ENCODE data around the gene CDH23. TPM values are rescaled to one million over a fixed set of nuclear protein-coding genes. Genes with fewer than 3 reads are reported as not detected.

The CDH23 gene
- total RNA-seq, 2 experiments from 2014 or later, result 4.0 to 4.5 TPM

- ChIA-PET POLR2A (no interaction called here), CTCF (interaction anchor here (0.6 to 1.5 kb wide), 3 partner anchors 9 to 1712 kb away, joined by 3 to 5 read pairs (median 5); no protein-coding TSS in a partner anchor)
- no peak for DNase-seq
- no peak overlapping the region for H3K4me3 Mint-ChIP-seq
- H3K9me3 Mint-ChIP-seq, result no peaks in the 10 kb centered on the region
- H3K27me3 Mint-ChIP-seq, result no peaks in the 10 kb centered on the region
- no peaks in the 10 kb centered on the region for H3K4me1 Mint-ChIP-seq
- no peaks in the 10 kb centered on the region for H3K36me3 Mint-ChIP-seq (ENCODE audit: low read depth)
- H3K27ac Mint-ChIP-seq, result no peak overlapping the region
Observed at GRCh38 chr10:71444284-71445054, 47.7 kb downstream of the CDH23 start.

- Mint-ChIP-seq H3K4me3 (no peak overlapping the region), H3K27ac (no peak overlapping the region), H3K9me3 (no peaks in the 10 kb centered on the region), H3K36me3 (ENCODE audit: low read depth) (no peaks in the 10 kb centered on the region), H3K4me1 (no peaks in the 10 kb centered on the region), H3K27me3 (no peaks in the 10 kb centered on the region)
- ChIA-PET CTCF (no interaction called here), POLR2A (no interaction called here)
- DNase-seq, result no peak
Observed at GRCh38 chr10:71447676-71448075, 51.0 kb downstream of the CDH23 start.

GRCh38 chr10:71448146-71448545 lies 51.4 kb downstream of the CDH23 start:
- no peaks in the 10 kb centered on the region for H3K4me1 Mint-ChIP-seq
- DNase-seq, result no peak
- H3K27ac Mint-ChIP-seq, result no peak overlapping the region
- no peaks in the 10 kb centered on the region for H3K27me3 Mint-ChIP-seq
- ChIA-PET POLR2A (no interaction called here), CTCF (no interaction called here)
- H3K36me3 Mint-ChIP-seq (ENCODE audit: low read depth), result no peaks in the 10 kb centered on the region
- no peaks in the 10 kb centered on the region for H3K9me3 Mint-ChIP-seq
- H3K4me3 Mint-ChIP-seq, result no peak overlapping the region

GRCh38 chr10:71449026-71449425 lies 52.3 kb downstream of the CDH23 start:
- POLR2A ChIA-PET, result no interaction called here
- H3K4me1 Mint-ChIP-seq, result no peaks in the 10 kb centered on the region
- H3K4me3 Mint-ChIP-seq, result no peak overlapping the region
- H3K27me3 Mint-ChIP-seq, result no peaks in the 10 kb centered on the region
- CTCF ChIA-PET, result no interaction called here
- no peaks in the 10 kb centered on the region for H3K36me3 Mint-ChIP-seq (ENCODE audit: low read depth)
- H3K9me3 Mint-ChIP-seq, result no peaks in the 10 kb centered on the region
- no peak for DNase-seq
- no peak overlapping the region for H3K27ac Mint-ChIP-seq

GRCh38 chr10:71451754-71452153 lies 55.0 kb downstream of the CDH23 start:
- no peak overlapping the region for H3K4me3 Mint-ChIP-seq
- H3K36me3 Mint-ChIP-seq (ENCODE audit: low read depth), result no peaks in the 10 kb centered on the region
- POLR2A ChIA-PET, result no interaction called here
- CTCF ChIA-PET, result no interaction called here
- H3K4me1 Mint-ChIP-seq, result no peaks in the 10 kb centered on the region
- no peak for DNase-seq
- no peak overlapping the region for H3K27ac Mint-ChIP-seq
- no peaks in the 10 kb centered on the region for H3K9me3 Mint-ChIP-seq
- no peaks in the 10 kb centered on the region for H3K27me3 Mint-ChIP-seq

GRCh38 chr10:71453186-71453585 lies 56.5 kb downstream of the CDH23 start:
- Mint-ChIP-seq H3K36me3 (ENCODE audit: low read depth) (no peaks in the 10 kb centered on the region), H3K9me3 (no peaks in the 10 kb centered on the region), H3K4me3 (no peak overlapping the region), H3K27me3 (no peaks in the 10 kb centered on the region), H3K4me1 (no peaks in the 10 kb centered on the region), H3K27ac (no peak overlapping the region)
- no peak for DNase-seq
- POLR2A ChIA-PET, result no interaction called here
- CTCF ChIA-PET, result no interaction called here

- POLR2A ChIA-PET, result no interaction called here
- no peaks in the 10 kb centered on the region for H3K27me3 Mint-ChIP-seq
- no peaks in the 10 kb centered on the region for H3K4me1 Mint-ChIP-seq
- no peak for DNase-seq
- H3K36me3 Mint-ChIP-seq (ENCODE audit: low read depth), result no peaks in the 10 kb centered on the region
- no peak overlapping the region for H3K27ac Mint-ChIP-seq
- CTCF ChIA-PET, result no interaction called here
- no peaks in the 10 kb centered on the region for H3K9me3 Mint-ChIP-seq
- no peak overlapping the region for H3K4me3 Mint-ChIP-seq
Observed at GRCh38 chr10:71454347-71454746, 57.6 kb downstream of the CDH23 start.

GRCh38 chr10:71455035-71455434 lies 58.3 kb downstream of the CDH23 start:
- no peak for DNase-seq
- ChIA-PET POLR2A (no interaction called here), CTCF (interaction anchor here (0.6 kb wide), 1 partner anchor 48 kb away, joined by 4 read pairs; no protein-coding TSS in a partner anchor)
- no peaks in the 10 kb centered on the region for H3K27me3 Mint-ChIP-seq
- H3K36me3 Mint-ChIP-seq (ENCODE audit: low read depth), result no peaks in the 10 kb centered on the region
- H3K27ac Mint-ChIP-seq, result no peak overlapping the region
- no peak overlapping the region for H3K4me3 Mint-ChIP-seq
- H3K4me1 Mint-ChIP-seq, result no peaks in the 10 kb centered on the region
- no peaks in the 10 kb centered on the region for H3K9me3 Mint-ChIP-seq

GRCh38 chr10:71456631-71457030 lies 59.9 kb downstream of the CDH23 start:
- H3K27ac Mint-ChIP-seq, result no peak overlapping the region
- ChIA-PET CTCF (interaction anchor here (0.7 to 1.2 kb wide), 2 partner anchors 45 to 113 kb away, joined by 3 read pairs; no protein-coding TSS in a partner anchor), POLR2A (no interaction called here)
- no peaks in the 10 kb centered on the region for H3K9me3 Mint-ChIP-seq
- H3K36me3 Mint-ChIP-seq (ENCODE audit: low read depth), result no peaks in the 10 kb centered on the region
- H3K27me3 Mint-ChIP-seq, result no peaks in the 10 kb centered on the region
- no peak overlapping the region for H3K4me3 Mint-ChIP-seq
- H3K4me1 Mint-ChIP-seq, result no peaks in the 10 kb centered on the region
- no peak for DNase-seq

GRCh38 chr10:71457908-71458307 lies 61.2 kb downstream of the CDH23 start:
- POLR2A ChIA-PET, result no interaction called here
- CTCF ChIA-PET, result interaction anchor here (1.2 kb wide), 1 partner anchor 44 kb away, joined by 3 read pairs; no protein-coding TSS in a partner anchor
- Mint-ChIP-seq H3K4me3 (no peak overlapping the region), H3K27me3 (no peaks in the 10 kb centered on the region), H3K27ac (no peak overlapping the region), H3K36me3 (ENCODE audit: low read depth) (no peaks in the 10 kb centered on the region), H3K4me1 (no peaks in the 10 kb centered on the region), H3K9me3 (no peaks in the 10 kb centered on the region)
- DNase-seq, result no peak

- no peak for DNase-seq
- Mint-ChIP-seq H3K27me3 (no peaks in the 10 kb centered on the region), H3K27ac (no peak overlapping the region), H3K9me3 (no peaks in the 10 kb centered on the region), H3K4me1 (no peaks in the 10 kb centered on the region), H3K4me3 (no peak overlapping the region), H3K36me3 (ENCODE audit: low read depth) (no peaks in the 10 kb centered on the region)
- ChIA-PET CTCF (no interaction called here), POLR2A (interaction anchor here (0.6 kb wide), 1 partner anchor 1774 kb away, joined by 12 read pairs; no protein-coding TSS in a partner anchor)
Observed at GRCh38 chr10:71458387-71458786, 61.7 kb downstream of the CDH23 start.

- CTCF ChIA-PET, result interaction anchor here (1.5 kb wide), 1 partner anchor 249 kb away, joined by 3 read pairs; no protein-coding TSS in a partner anchor
- no peak for DNase-seq
- H3K4me1 Mint-ChIP-seq, result no peaks in the 10 kb centered on the region
- H3K27ac Mint-ChIP-seq, result no peak overlapping the region
- no peaks in the 10 kb centered on the region for H3K9me3 Mint-ChIP-seq
- H3K36me3 Mint-ChIP-seq (ENCODE audit: low read depth), result no peaks in the 10 kb centered on the region
- POLR2A ChIA-PET, result no interaction called here
- no peak overlapping the region for H3K4me3 Mint-ChIP-seq
- no peaks in the 10 kb centered on the region for H3K27me3 Mint-ChIP-seq
Observed at GRCh38 chr10:71459513-71459912, 62.8 kb downstream of the CDH23 start.

- POLR2A ChIA-PET, result no interaction called here
- Mint-ChIP-seq H3K27me3 (no peaks in the 10 kb centered on the region), H3K36me3 (ENCODE audit: low read depth) (no peaks in the 10 kb centered on the region), H3K4me1 (no peaks in the 10 kb centered on the region), H3K9me3 (no peaks in the 10 kb centered on the region), H3K4me3 (no peak overlapping the region), H3K27ac (no peak overlapping the region)
- no peak for DNase-seq
- CTCF ChIA-PET, result interaction anchor here (1.5 kb wide), 1 partner anchor 248 kb away, joined by 3 read pairs; no protein-coding TSS in a partner anchor
Observed at GRCh38 chr10:71460615-71461014, 63.9 kb downstream of the CDH23 start.

- Mint-ChIP-seq H3K27ac (no peak overlapping the region), H3K36me3 (ENCODE audit: low read depth) (no peaks in the 10 kb centered on the region), H3K27me3 (no peaks in the 10 kb centered on the region), H3K4me3 (no peak overlapping the region), H3K9me3 (no peaks in the 10 kb centered on the region), H3K4me1 (no peaks in the 10 kb centered on the region)
- POLR2A ChIA-PET, result no interaction called here
- no peak for DNase-seq
- CTCF ChIA-PET, result no interaction called here
Observed at GRCh38 chr10:71461457-71461856, 64.7 kb downstream of the CDH23 start.

Measured in activated CD4-positive, alpha-beta T cell treated with anti-CD3 and anti-CD28 coated beads, Interleukin-2, amount 10 ng/mL, durations not matched to agents 7 days and 5 days (primary cell).